K562 (cell line): Measurements from ENCODE around the gene NKX6-2. TPM values are rescaled to one million over a fixed set of nuclear protein-coding genes. Genes with fewer than 3 reads are reported as not detected.

Experiments used
- ATAC-seq: fragments of 200-7000 bp; cut with Tn5 transposase; 3 replicates; pipeline ENCODE4 v1.9.1; 2020; ENCODE audit warnings: moderate library complexity
- BruUV-seq: library from RNA; stranded (reverse); fragments of 400-500 nt; replicated peaks from 2 replicates; lab custom pipeline; 2021; lab: Mats Ljungman, UMichigan
- CTCF ChIA-PET: fragments of 300-600 bp; formaldehyde crosslinking; extraction: SDS; loops from one replicate; lab custom pipeline; 2021; ENCODE audit warnings: low intra/inter-chr PET ratio; lab: Yijun Ruan, JAX
- POLR2A ChIA-PET: fragments of 300-600, 350-650 bp; sonication (Branson Sonifier 250); formaldehyde crosslinking; extraction: SDS; loops from one replicate; lab custom pipeline; 2021; ENCODE audit warnings: antibody characterized with exemption, inconsistent platforms; lab: Yijun Ruan, JAX
- DNase-seq, 4 experiments: peaks; one replicate each; pipeline versions ENCODE4 v3.0.0 to v3.0.0-alpha.2; 2011 to 2018; ENCODE audit warnings: low spot score in 3 of 4, mixed read lengths in 3 of 4; ENCODE audit errors: extremely low read depth in 1 of 4
- FAIRE-seq: peaks from 2 replicates; lab custom pipeline; 2011; peaks lifted over from hg19 to GRCh38; lab: Jason Lieb, UNC
- H2AFZ ChIP-seq: 2 replicates; pipeline ENCODE4 v1.6.0; 2011; ENCODE audit warnings: low read depth, low read length, control low read depth, inconsistent platforms
- H3K27ac ChIP-seq: fragments of 200-600 bp; 3 replicates; pipeline ENCODE4 v1.8.0; 2011; ENCODE audit warnings: low read depth, mild to moderate bottlenecking, control low read depth, inconsistent platforms, low read length, moderate library complexity, mixed read lengths; ENCODE audit errors: extremely low read depth
- H3K27me3 ChIP-seq, 2 experiments: fragments of 300-600 bp in 1 of 2; 2 replicates in 1 of 2; 3 replicates in 1 of 2; pipeline versions ENCODE4 v1.6.0 to v1.8.0; 2011; ENCODE audit warnings: inconsistent platforms in 2 of 2, low read length in 2 of 2, mild to moderate bottlenecking in 1 of 2, mixed read lengths in 1 of 2, moderate library complexity in 1 of 2; ENCODE audit not compliant: control insufficient read depth in 2 of 2, insufficient read depth in 2 of 2
- H3K36me3 ChIP-seq: fragments of 300-600 bp; 3 replicates; pipeline ENCODE4 v1.8.0; 2011; ENCODE audit warnings: mild to moderate bottlenecking, low read length, inconsistent platforms; ENCODE audit not compliant: control insufficient read depth, insufficient read depth
- H3K4me1 ChIP-seq, 2 experiments: fragments of 200-600 bp in 1 of 2; replicated peaks in 1 of 2; 2 replicates in 1 of 2; 3 replicates in 1 of 2; pipeline versions ENCODE4 v1.5.1 to v1.8.0; 2011; ENCODE audit warnings: inconsistent platforms in 2 of 2, low read length in 2 of 2, mild to moderate bottlenecking in 1 of 2, mixed read lengths in 1 of 2, moderate library complexity in 1 of 2; ENCODE audit not compliant: control insufficient read depth in 2 of 2, insufficient read depth in 2 of 2
- H3K4me2 ChIP-seq: 2 replicates; pipeline ENCODE4 v1.6.1; 2011; ENCODE audit warnings: low read length, control low read depth, inconsistent platforms, mixed read lengths; ENCODE audit not compliant: insufficient read depth
- H3K4me3 ChIP-seq: fragments of 200-600 bp; sonication (generic), shearing (Covaris generic); 2 replicates; pipeline ENCODE4 v1.5.1; 2016; ENCODE audit warnings: control low read depth, inconsistent platforms
- H3K79me2 ChIP-seq: fragments of 200-600 bp; 3 replicates; pipeline ENCODE4 v1.8.0; 2011; ENCODE audit warnings: low read length, inconsistent platforms; ENCODE audit not compliant: control insufficient read depth, insufficient read depth
- H3K9ac ChIP-seq, 2 experiments: 2 replicates each; pipeline versions ENCODE4 v1.6.0 to v1.6.1; 2011; ENCODE audit warnings: low read depth in 2 of 2, low read length in 2 of 2, control low read depth in 1 of 2, inconsistent platforms in 1 of 2, mild to moderate bottlenecking in 1 of 2, mixed read lengths in 1 of 2; ENCODE audit not compliant: insufficient read depth in 1 of 2
- H3K9me1 ChIP-seq: one replicate; pipeline ENCODE4 v1.6.0; 2011; ENCODE audit warnings: inconsistent platforms, mild to moderate bottlenecking, low read length, moderate library complexity; ENCODE audit not compliant: control insufficient read depth, insufficient read depth
- H3K9me3 ChIP-seq: replicated peaks from 2 replicates; pipeline ENCODE4 v1.5.1; 2011; ENCODE audit warnings: low read depth, low read length, inconsistent platforms; ENCODE audit not compliant: control insufficient read depth, insufficient read depth
- H4K20me1 ChIP-seq: replicated peaks from 2 replicates; pipeline ENCODE4 v1.6.1; 2011; ENCODE audit warnings: low read length, inconsistent platforms, mixed read lengths; ENCODE audit not compliant: control insufficient read depth, insufficient read depth
- MECOM ChIP-seq: fragments of 250-450 bp; sonication (Bioruptor Pico); IDR thresholded peaks from 2 replicates; pipeline ENCODE4 v1.8.0; 2022; ENCODE audit warnings: inconsistent platforms
- MYBL2 ChIP-seq, 2 experiments: fragments of 450-650 bp in 1 of 2; sonication (generic) in 1 of 2; formaldehyde crosslinking in 1 of 2; IDR thresholded peaks; 2 replicates each; pipeline versions ENCODE4 v1.6.1 to v1.8.1; 2017 to 2022; ENCODE audit warnings: borderline replicate concordance in 1 of 2, inconsistent platforms in 1 of 2, low read depth in 1 of 2, mild to moderate bottlenecking in 1 of 2, missing genetic modification reagents in 1 of 2, moderate library complexity in 1 of 2
- NFYB ChIP-seq: IDR thresholded peaks from 2 replicates; pipeline ENCODE4 v1.6.1; 2011; ENCODE audit warnings: mild to moderate bottlenecking, moderate library complexity; ENCODE audit not compliant: insufficient read length; ENCODE audit errors: extremely low read depth
- TBP ChIP-seq: optimal IDR thresholded peaks from 2 replicates; pipeline ENCODE3; 2011; ENCODE audit warnings: low read depth, low read length, improper control_type of control experiment
- TCF7L2 ChIP-seq: fragments of 150-350 bp; IDR thresholded peaks from 2 replicates; pipeline ENCODE4 v1.6.1; 2016; ENCODE audit warnings: low read depth, mild to moderate bottlenecking, low read length, moderate library complexity
- ZNF232 ChIP-seq: sonication (generic); formaldehyde crosslinking; IDR thresholded peaks from 2 replicates; pipeline ENCODE4 v1.8.0; 2022; ENCODE audit warnings: mild to moderate bottlenecking, missing genetic modification reagents
- ZNF57 ChIP-seq: fragments of 450-650 bp; formaldehyde crosslinking; IDR thresholded peaks from 2 replicates; pipeline ENCODE4 v1.4.0; 2020; ENCODE audit warnings: mild to moderate bottlenecking, moderate library complexity
- ZNF77 ChIP-seq: fragments of 250-450 bp; sonication (Bioruptor Pico); IDR thresholded peaks from 2 replicates; pipeline ENCODE4 v1.5.0; 2020
- WGBS: fragments of 100-300 bp; shearing (Covaris generic); methylation state at CpG from one replicate; pipeline ENCODE4 v1.1.6; 2016; ENCODE audit warnings: low coverage, mixed read lengths; ENCODE audit not compliant: insufficient coverage; ENCODE audit errors: missing lambda C conversion rate; 5-methylcytosine and 5-hydroxymethylcytosine counted together
- in situ Hi-C: fragments of 300-500 bp; cut with MboI; formaldehyde crosslinking; loops from 4 replicates; pipeline ENCODE4 v1.15.0; 2018; ENCODE audit warnings: inconsistent platforms, mixed read lengths
- intact Hi-C: fragments of 100-400 bp; cut with micrococcal nuclease; formaldehyde crosslinking; loops from 2 replicates; pipeline ENCODE4 v1.14.2; 2022
- polyA plus RNA-seq, 8 experiments: library from polyadenylated mRNA; depleted of rRNA in 4 of 8; stranded (reverse) in 5 of 8; unstranded in 3 of 8; fragments of >200 nt; fragmentation: Nextera tagmentation in 2 of 8; fragmentation: Illumina TruSeq in 1 of 8; extraction: Ambion mirVana in 2 of 8; extraction: Trizol in 1 of 8; gene quantifications; 2 replicates each; pipeline versions ENCODE4 v1.2.1 to v1.2.3, GENCODE V29; 2011 to 2014; ENCODE audit warnings: inconsistent platforms in 1 of 8, missing spikeins in 1 of 8
- total RNA-seq, 7 experiments: library from RNA; depleted of rRNA in 6 of 7; stranded (reverse); fragments of >200 nt in 6 of 7; fragmentation: Illumina TruSeq in 2 of 7; extraction: Trizol in 2 of 7; gene quantifications; 2 replicates each; pipeline versions ENCODE4 v1.2.1 to v1.2.3, GENCODE V29; 2011 to 2021; ENCODE audit warnings: low replicate concordance in 1 of 7
- TF ChIP-seq, protein P1 (sequence below): fragments of 450-650 bp; IDR thresholded peaks from 2 replicates; pipeline ENCODE4 v1.6.1; 2016
- TF ChIP-seq, protein P2 (sequence below): sonication (generic); formaldehyde crosslinking; IDR thresholded peaks from 2 replicates; pipeline ENCODE4 v1.8.0; 2022; ENCODE audit warnings: mild to moderate bottlenecking, missing genetic modification reagents
- TF ChIP-seq, protein P3 (sequence below), 2 experiments: IDR thresholded peaks; 2 replicates each; pipeline ENCODE4 v1.6.1; 2012; ENCODE audit warnings: improper control_type of control experiment in 2 of 2, low read depth in 2 of 2, low read length in 2 of 2, borderline replicate concordance in 1 of 2

Gene NKX6-2
- total and polyA plus RNA-seq, 9 of the 15 experiments (the other 6 are each of a cell fraction or from before 2014, with no cell fraction given), result 1.0 to 1.6 TPM; not detected in 7

DNA sequence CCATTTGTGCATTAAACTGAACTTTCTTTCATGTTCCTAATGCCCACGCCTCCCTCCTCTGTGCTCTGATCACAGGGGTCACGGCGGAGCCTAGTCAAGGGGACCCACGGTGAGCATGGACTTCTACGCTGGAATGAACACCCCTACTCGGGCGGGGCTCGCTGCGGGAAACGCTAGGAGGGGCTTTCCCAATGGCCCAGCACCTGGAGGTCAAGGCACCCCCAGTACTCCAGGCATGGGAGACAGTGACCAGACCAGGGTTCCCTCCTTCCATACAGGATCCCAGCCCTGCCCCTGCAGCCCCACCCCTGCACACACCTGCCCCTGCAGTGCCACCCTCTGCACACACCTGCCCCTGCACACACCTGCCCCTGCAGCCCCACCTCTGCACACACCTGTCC lies 27.1 kb upstream of the NKX6-2 start:
- ATAC-seq (no peak), FAIRE-seq (no peak), DNase-seq (no peak)
- no peaks in the 10 kb centered on the region for H4K20me1 ChIP-seq
- H3K27me3 ChIP-seq, result peaks cover 12 to 43% of the 10 kb centered on the region in 2 experiments; a peak in 3 of 5 replicates
- intact Hi-C loops, result no loop called here
- WGBS, result 10% methylated on average over 10 of the region's 10 CpGs
- no peak overlapping the region for H3K4me3 ChIP-seq
- H3K27ac ChIP-seq, result no peak overlapping the region
- no peaks in the 10 kb centered on the region for H3K9me1 ChIP-seq
- H3K9me3 ChIP-seq, result no peaks in the 10 kb centered on the region
- H2AFZ ChIP-seq, result no peak overlapping the region
- peaks cover 0 to 16% of the 10 kb centered on the region in 2 experiments; a peak in 1 of 5 replicates for H3K4me1 ChIP-seq
- no peak overlapping the region for H3K4me2 ChIP-seq
- no TSS peak for BruUV-seq
- no peaks in the 10 kb centered on the region for H3K79me2 ChIP-seq
- CTCF ChIA-PET, result no interaction called here
- no peak overlapping the region for H3K9ac ChIP-seq
- no peaks in the 10 kb centered on the region for H3K36me3 ChIP-seq
- TF ChIP-seq MECOM (no peak), MYBL2 (IDR thresholded peaks at IDR 0.05; ENCODE audit: low read depth) (no peak), MYBL2 (CRISPR knock-in tag; IDR thresholded peaks at IDR 0.05; ENCODE audit: borderline replicate concordance) (no peak), TBP (no peak), ZNF232 (no peak), ZNF57 (CRISPR knock-in tag) (no peak), NFYB (no peak), ZNF77 (CRISPR knock-in tag) (no peak), TCF7L2 (no peak)
- TF ChIP-seq, protein P1, sequence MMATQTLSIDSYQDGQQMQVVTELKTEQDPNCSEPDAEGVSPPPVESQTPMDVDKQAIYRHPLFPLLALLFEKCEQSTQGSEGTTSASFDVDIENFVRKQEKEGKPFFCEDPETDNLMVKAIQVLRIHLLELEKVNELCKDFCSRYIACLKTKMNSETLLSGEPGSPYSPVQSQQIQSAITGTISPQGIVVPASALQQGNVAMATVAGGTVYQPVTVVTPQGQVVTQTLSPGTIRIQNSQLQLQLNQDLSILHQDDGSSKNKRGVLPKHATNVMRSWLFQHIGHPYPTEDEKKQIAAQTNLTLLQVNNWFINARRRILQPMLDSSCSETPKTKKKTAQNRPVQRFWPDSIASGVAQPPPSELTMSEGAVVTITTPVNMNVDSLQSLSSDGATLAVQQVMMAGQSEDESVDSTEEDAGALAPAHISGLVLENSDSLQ, result no peak
- TF ChIP-seq, protein P2, sequence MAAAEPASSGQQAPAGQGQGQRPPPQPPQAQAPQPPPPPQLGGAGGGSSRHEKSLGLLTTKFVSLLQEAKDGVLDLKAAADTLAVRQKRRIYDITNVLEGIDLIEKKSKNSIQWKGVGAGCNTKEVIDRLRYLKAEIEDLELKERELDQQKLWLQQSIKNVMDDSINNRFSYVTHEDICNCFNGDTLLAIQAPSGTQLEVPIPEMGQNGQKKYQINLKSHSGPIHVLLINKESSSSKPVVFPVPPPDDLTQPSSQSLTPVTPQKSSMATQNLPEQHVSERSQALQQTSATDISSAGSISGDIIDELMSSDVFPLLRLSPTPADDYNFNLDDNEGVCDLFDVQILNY (CRISPR knock-in tag), result no peak
- TF ChIP-seq, protein P3, sequence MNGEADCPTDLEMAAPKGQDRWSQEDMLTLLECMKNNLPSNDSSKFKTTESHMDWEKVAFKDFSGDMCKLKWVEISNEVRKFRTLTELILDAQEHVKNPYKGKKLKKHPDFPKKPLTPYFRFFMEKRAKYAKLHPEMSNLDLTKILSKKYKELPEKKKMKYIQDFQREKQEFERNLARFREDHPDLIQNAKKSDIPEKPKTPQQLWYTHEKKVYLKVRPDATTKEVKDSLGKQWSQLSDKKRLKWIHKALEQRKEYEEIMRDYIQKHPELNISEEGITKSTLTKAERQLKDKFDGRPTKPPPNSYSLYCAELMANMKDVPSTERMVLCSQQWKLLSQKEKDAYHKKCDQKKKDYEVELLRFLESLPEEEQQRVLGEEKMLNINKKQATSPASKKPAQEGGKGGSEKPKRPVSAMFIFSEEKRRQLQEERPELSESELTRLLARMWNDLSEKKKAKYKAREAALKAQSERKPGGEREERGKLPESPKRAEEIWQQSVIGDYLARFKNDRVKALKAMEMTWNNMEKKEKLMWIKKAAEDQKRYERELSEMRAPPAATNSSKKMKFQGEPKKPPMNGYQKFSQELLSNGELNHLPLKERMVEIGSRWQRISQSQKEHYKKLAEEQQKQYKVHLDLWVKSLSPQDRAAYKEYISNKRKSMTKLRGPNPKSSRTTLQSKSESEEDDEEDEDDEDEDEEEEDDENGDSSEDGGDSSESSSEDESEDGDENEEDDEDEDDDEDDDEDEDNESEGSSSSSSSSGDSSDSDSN (IDR thresholded peaks at IDR 0.05; ENCODE audit: borderline replicate concordance in 1 of 2, low read depth in 2 of 2, low read length in 2 of 2), result no peak
- TF ChIP-seq, all 486 proteins: peak for 0
- in situ Hi-C loops, result no loop called here
- POLR2A ChIA-PET, result no interaction called here
